ENCODE results near the gene PDE12.

The PDE12 gene, protein sequence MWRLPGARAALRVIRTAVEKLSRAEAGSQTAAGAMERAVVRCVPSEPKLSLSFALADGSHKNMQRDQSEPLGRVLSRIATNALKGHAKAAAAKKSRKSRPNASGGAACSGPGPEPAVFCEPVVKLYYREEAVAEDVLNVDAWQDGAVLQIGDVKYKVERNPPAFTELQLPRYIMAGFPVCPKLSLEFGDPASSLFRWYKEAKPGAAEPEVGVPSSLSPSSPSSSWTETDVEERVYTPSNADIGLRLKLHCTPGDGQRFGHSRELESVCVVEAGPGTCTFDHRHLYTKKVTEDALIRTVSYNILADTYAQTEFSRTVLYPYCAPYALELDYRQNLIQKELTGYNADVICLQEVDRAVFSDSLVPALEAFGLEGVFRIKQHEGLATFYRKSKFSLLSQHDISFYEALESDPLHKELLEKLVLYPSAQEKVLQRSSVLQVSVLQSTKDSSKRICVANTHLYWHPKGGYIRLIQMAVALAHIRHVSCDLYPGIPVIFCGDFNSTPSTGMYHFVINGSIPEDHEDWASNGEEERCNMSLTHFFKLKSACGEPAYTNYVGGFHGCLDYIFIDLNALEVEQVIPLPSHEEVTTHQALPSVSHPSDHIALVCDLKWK

GRCh38 chr3:57555738-57556458 is at the start of gene PDE12:
Gene PDE12, plus strand, starts transcription at chr3:57556274. Its CDS starts 106 bp downstream, at chr3:57556380.
- Mint-ChIP-seq H3K4me3 (peak within 1 kb of the TSS; percentile 83 to 99 (median 86)), H3K27ac (peak within 1 kb of the TSS; percentile 98 to 99 (median 98)), H3K36me3 (ENCODE audit: low read depth) (peaks cover 20% of the 10 kb centered on the region), H3K4me1 (peaks cover 26% of the 10 kb centered on the region), H3K27me3 (ENCODE audit: low read depth) (no peaks in the 10 kb centered on the region), H3K9me3 (no peaks in the 10 kb centered on the region)
- TF ChIP-seq, protein P1, sequence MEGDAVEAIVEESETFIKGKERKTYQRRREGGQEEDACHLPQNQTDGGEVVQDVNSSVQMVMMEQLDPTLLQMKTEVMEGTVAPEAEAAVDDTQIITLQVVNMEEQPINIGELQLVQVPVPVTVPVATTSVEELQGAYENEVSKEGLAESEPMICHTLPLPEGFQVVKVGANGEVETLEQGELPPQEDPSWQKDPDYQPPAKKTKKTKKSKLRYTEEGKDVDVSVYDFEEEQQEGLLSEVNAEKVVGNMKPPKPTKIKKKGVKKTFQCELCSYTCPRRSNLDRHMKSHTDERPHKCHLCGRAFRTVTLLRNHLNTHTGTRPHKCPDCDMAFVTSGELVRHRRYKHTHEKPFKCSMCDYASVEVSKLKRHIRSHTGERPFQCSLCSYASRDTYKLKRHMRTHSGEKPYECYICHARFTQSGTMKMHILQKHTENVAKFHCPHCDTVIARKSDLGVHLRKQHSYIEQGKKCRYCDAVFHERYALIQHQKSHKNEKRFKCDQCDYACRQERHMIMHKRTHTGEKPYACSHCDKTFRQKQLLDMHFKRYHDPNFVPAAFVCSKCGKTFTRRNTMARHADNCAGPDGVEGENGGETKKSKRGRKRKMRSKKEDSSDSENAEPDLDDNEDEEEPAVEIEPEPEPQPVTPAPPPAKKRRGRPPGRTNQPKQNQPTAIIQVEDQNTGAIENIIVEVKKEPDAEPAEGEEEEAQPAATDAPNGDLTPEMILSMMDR (IDR thresholded peaks at IDR 0.05; ENCODE audit: unreplicated experiment in 3 of 3) = no peak

GRCh38 chr3:57512166-57512565 is 43.9 kb upstream of the PDE12 start:
- Mint-ChIP-seq H3K27ac (no peak overlapping the region), H3K4me1 (no peaks in the 10 kb centered on the region), H3K36me3 (ENCODE audit: low read depth) (no peaks in the 10 kb centered on the region), H3K27me3 (ENCODE audit: low read depth) (peaks cover 7% of the 10 kb centered on the region), H3K9me3 (no peaks in the 10 kb centered on the region), H3K4me3 (no peak overlapping the region)
- TF ChIP-seq, protein P1 (IDR thresholded peaks at IDR 0.05; ENCODE audit: unreplicated experiment in 3 of 3) = no peak

- Mint-ChIP-seq H3K27ac (no peak overlapping the region), H3K4me3 (no peak overlapping the region), H3K36me3 (ENCODE audit: low read depth) (no peaks in the 10 kb centered on the region), H3K27me3 (ENCODE audit: low read depth) (peaks cover 7% of the 10 kb centered on the region), H3K9me3 (no peaks in the 10 kb centered on the region), H3K4me1 (no peaks in the 10 kb centered on the region)
- TF ChIP-seq, protein P1 (IDR thresholded peaks at IDR 0.05; ENCODE audit: unreplicated experiment in 3 of 3) = no peak
Observed at GRCh38 chr3:57518276-57518915, 37.7 kb upstream of the PDE12 start.

GRCh38 chr3:57530071-57530608 is 25.9 kb upstream of the PDE12 start:
- Mint-ChIP-seq H3K9me3 (no peaks in the 10 kb centered on the region), H3K4me1 (no peaks in the 10 kb centered on the region), H3K4me3 (no peak overlapping the region), H3K27me3 (ENCODE audit: low read depth) (no peaks in the 10 kb centered on the region), H3K36me3 (ENCODE audit: low read depth) (no peaks in the 10 kb centered on the region), H3K27ac (no peak overlapping the region)
- TF ChIP-seq, protein P1 (IDR thresholded peaks at IDR 0.05; ENCODE audit: unreplicated experiment in 3 of 3) = no peak

- H3K4me3 Mint-ChIP-seq = no peak overlapping the region
- no peaks in the 10 kb centered on the region for H3K4me1 Mint-ChIP-seq
- H3K27ac Mint-ChIP-seq = no peak overlapping the region
- no peaks in the 10 kb centered on the region for H3K27me3 Mint-ChIP-seq (ENCODE audit: low read depth)
- TF ChIP-seq, protein P1 (IDR thresholded peaks at IDR 0.05; ENCODE audit: unreplicated experiment in 3 of 3) = no peak
- no peaks in the 10 kb centered on the region for H3K36me3 Mint-ChIP-seq (ENCODE audit: low read depth)
- H3K9me3 Mint-ChIP-seq = no peaks in the 10 kb centered on the region
Observed at GRCh38 chr3:57538465-57538864, 17.6 kb upstream of the PDE12 start.

All from nephron (organoid).